ENCODE data around the gene ZFYVE9. TPM values are rescaled to one million over a fixed set of nuclear protein-coding genes. Genes with fewer than 3 reads are reported as not detected.

ZFYVE9 gene
- polyA plus RNA-seq, 1 experiment: 20.7 TPM

- H3K9me3 ChIP-seq (ENCODE audit: control insufficient read depth, insufficient read depth, low read length): peaks cover 18% of the 10 kb centered on the region
- no peak for DNase-seq (ENCODE audit: low read depth, low spot score)
- ChIA-PET CTCF (no interaction called here), POLR2A (no interaction called here)
- no peak overlapping the region for H3K4me3 ChIP-seq (ENCODE audit: low read depth, low read length)
- H3K27ac ChIP-seq (ENCODE audit: low read depth, low read length): no peak overlapping the region
- H3K27me3 ChIP-seq (ENCODE audit: control insufficient read depth, insufficient read depth, low read length): no peaks in the 10 kb centered on the region
- no peak for TF ChIP-seq CTCF (IDR thresholded peaks at IDR 0.05; ENCODE audit: low read depth, low read length)
Measured at GRCh38 chr1:52229494-52229893, 87.6 kb downstream of the ZFYVE9 start.

GRCh38 chr1:52233463-52233862, 91.6 kb downstream of the ZFYVE9 start:
- H3K4me3 ChIP-seq (ENCODE audit: low read depth, low read length): no peak overlapping the region
- POLR2A ChIA-PET: no interaction called here

GRCh38 chr1:52234014-52234413, 92.1 kb downstream of the ZFYVE9 start:
- Histone ChIP-seq H3K4me3 (ENCODE audit: low read depth, low read length) (no peak overlapping the region), H3K27ac (ENCODE audit: low read depth, low read length) (no peak overlapping the region), H3K27me3 (ENCODE audit: control insufficient read depth, insufficient read depth, low read length) (no peaks in the 10 kb centered on the region), H3K9me3 (ENCODE audit: control insufficient read depth, insufficient read depth, low read length) (no peaks in the 10 kb centered on the region; the same call in 1 of the 2 replicates)
- POLR2A ChIA-PET: no interaction called here
- CTCF ChIA-PET: no interaction called here
- no peak for DNase-seq (ENCODE audit: low read depth, low spot score)
- no peak for TF ChIP-seq CTCF (IDR thresholded peaks at IDR 0.05; ENCODE audit: low read depth, low read length)

More at GRCh38 chr1:52233463-52233862, 91.6 kb downstream of the ZFYVE9 start:
- CTCF ChIA-PET: no interaction called here
- Histone ChIP-seq H3K9me3 (ENCODE audit: control insufficient read depth, insufficient read depth, low read length) (no peaks in the 10 kb centered on the region; the same call in 1 of the 2 replicates), H3K27ac (ENCODE audit: low read depth, low read length) (no peak overlapping the region), H3K27me3 (ENCODE audit: control insufficient read depth, insufficient read depth, low read length) (no peaks in the 10 kb centered on the region)
- TF ChIP-seq CTCF (IDR thresholded peaks at IDR 0.05; ENCODE audit: low read depth, low read length): no peak
- DNase-seq (ENCODE audit: low read depth, low spot score): no peak

- TF ChIP-seq CTCF (IDR thresholded peaks at IDR 0.05; ENCODE audit: low read depth, low read length): no peak
- Histone ChIP-seq H3K4me3 (ENCODE audit: low read depth, low read length) (no peak overlapping the region), H3K27me3 (ENCODE audit: control insufficient read depth, insufficient read depth, low read length) (no peaks in the 10 kb centered on the region), H3K27ac (ENCODE audit: low read depth, low read length) (no peak overlapping the region), H3K9me3 (ENCODE audit: control insufficient read depth, insufficient read depth, low read length) (no peaks in the 10 kb centered on the region; the same call in 1 of the 2 replicates)
- POLR2A ChIA-PET: no interaction called here
- CTCF ChIA-PET: no interaction called here
- DNase-seq (ENCODE audit: low read depth, low spot score): no peak
Measured at GRCh38 chr1:52234708-52235107, 92.8 kb downstream of the ZFYVE9 start.

- POLR2A ChIA-PET: interaction anchor here (0.5 to 0.6 kb wide), 2 partner anchors 135 to 389 kb away, joined by 3 read pairs; no protein-coding TSS in a partner anchor
- no peaks in the 10 kb centered on the region for H3K27me3 ChIP-seq (ENCODE audit: control insufficient read depth, insufficient read depth, low read length)
- TF ChIP-seq CTCF (IDR thresholded peaks at IDR 0.05; ENCODE audit: low read depth, low read length): no peak
- H3K27ac ChIP-seq (ENCODE audit: low read depth, low read length): no peak overlapping the region
- H3K9me3 ChIP-seq (ENCODE audit: control insufficient read depth, insufficient read depth, low read length): no peaks in the 10 kb centered on the region
- CTCF ChIA-PET: interaction anchor here (0.7 kb wide), 1 partner anchor 109 kb away, joined by 3 read pairs; no protein-coding TSS in a partner anchor
- DNase-seq (ENCODE audit: low read depth, low spot score): no peak
- H3K4me3 ChIP-seq (ENCODE audit: low read depth, low read length): no peak overlapping the region
Measured at GRCh38 chr1:52235646-52236045, 93.8 kb downstream of the ZFYVE9 start.

All from AG04450 (cell line).